Dedifferentiated amniotic fluid mesenchymal stem cell (primary cell): ENCODE data around the gene PLK5.
"Not testable (repeated sequence)": the region's sequence is repeated elsewhere in the genome, so short reads cannot be mapped to it uniquely, and the experiment has no call there.

ENCODE experiments used
- DNase-seq: peaks from one replicate; pipeline ENCODE4 v3.0.0-alpha.2; 2016; ENCODE audit errors: extremely low spot score

Gene PLK5

DNA sequence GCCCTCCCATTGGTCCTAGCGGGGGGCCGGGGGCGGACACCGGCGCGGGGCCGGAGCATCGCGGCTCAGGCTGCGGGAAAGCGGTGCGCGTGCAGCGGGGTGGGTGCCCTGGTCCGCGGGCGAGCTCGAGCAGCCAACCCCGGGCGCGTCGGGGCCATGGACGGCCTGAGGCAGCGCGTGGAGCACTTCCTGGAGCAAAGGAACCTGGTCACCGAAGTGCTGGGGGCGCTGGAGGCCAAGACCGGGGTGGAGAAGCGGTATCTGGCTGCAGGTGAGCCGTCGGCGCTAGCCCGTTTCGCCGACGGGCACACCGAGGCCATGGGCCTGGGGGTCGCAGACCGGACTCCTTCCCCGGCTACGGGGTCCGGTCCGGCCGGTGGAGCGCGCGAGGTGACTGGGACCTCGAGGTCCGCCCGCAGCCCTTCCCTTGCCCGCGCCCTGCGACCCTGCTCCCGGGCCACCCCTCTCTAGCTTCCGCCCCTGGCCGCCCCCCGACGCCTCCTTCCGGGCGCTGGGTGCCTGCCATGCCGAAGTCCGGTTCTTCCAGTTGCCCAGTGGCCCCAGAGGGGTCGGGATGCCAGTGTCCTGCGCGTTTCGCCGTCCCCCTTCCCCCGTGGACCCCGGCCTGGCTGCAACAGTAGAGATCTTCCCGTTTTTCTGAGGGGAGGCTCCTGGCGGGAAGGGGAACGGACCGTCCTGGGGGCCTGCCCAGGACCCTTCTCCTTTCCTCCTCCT, 32.6 kb upstream of the PLK5 start, which contains the start of gene REEP6:
Gene REEP6, plus strand, starts transcription at position 68 of the 735 bp plus-strand sequence. Its CDS starts 89 bp downstream, at position 157.
- no peak for DNase-seq

DNA sequence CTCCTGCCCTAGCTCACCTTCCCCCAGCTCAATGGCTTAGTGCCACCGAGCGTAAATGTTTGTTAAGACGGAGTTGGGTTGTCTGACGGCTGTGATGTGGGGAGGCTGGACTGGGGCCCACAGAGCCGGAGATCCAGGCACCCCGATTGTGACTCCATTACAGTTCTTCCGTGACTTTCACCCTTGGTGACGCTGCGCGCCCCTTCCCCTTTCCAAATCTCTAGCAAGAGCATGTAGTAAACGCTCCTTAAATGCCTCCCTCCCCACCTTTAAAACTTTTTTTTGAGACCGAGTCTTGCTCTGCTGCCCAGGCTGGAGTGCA, 32.1 kb upstream of the PLK5 start:
- no peak for DNase-seq

DNA sequence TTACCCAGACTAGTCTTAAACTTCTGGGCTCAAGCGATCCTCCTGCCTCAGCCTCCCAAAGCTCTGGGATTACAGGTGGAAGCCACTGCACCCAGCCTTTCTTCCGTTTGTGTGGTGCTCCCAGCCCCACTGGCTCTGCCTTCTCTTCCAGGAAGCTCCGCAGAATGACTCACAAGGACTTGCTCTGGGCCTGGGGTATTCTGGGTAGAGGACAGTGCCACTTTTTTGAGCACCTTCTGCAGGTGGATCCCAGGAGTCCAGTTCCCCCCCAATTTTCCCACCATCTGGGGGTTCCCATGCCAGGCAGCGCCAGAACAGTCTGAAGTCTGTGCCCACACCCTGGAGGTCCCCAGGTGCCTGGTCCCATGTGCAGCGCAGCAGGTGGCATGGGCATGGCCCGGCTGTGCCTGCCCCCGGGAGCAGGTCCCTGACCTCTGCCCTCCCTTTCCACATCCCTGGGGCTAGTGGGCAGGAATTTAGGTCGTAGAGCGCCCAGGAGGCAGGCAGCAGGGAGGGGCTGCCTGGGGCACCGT, 31.3 kb upstream of the PLK5 start:
- DNase-seq, result no peak

DNA sequence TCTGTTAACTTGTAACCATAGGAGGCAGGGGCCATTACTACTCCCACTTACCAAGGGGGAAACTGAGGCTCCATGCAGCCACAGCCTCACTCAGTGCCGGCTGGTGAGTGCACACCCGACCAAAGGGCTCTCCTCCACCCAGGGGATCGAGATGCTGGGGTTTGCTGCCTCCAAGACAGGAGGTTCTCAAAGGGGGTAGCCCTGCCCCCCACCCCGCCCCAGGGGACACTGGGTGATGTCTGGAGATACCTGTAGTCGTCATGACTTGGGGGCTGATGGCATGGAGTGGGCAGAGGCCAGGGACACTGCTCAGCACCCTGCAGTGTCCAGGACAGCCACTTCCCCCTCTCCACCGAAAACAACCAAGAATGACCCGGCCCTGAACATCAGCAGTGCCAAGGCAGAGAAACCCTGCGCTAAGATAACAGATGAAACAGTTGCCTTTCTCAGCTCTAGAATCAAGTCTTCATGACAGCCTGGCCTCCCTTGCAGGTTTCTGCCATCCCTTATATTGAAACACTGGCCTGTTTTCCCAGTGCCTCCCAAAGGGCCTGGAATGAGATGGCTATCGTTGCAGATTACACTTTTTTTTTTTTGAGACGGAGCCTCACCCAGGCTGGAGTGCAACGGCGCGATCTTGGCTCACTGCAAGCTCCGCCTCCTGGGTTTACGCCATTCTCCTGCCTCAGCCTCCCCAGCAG, 29.6 kb upstream of the PLK5 start:
- DNase-seq, result no peak

DNA sequence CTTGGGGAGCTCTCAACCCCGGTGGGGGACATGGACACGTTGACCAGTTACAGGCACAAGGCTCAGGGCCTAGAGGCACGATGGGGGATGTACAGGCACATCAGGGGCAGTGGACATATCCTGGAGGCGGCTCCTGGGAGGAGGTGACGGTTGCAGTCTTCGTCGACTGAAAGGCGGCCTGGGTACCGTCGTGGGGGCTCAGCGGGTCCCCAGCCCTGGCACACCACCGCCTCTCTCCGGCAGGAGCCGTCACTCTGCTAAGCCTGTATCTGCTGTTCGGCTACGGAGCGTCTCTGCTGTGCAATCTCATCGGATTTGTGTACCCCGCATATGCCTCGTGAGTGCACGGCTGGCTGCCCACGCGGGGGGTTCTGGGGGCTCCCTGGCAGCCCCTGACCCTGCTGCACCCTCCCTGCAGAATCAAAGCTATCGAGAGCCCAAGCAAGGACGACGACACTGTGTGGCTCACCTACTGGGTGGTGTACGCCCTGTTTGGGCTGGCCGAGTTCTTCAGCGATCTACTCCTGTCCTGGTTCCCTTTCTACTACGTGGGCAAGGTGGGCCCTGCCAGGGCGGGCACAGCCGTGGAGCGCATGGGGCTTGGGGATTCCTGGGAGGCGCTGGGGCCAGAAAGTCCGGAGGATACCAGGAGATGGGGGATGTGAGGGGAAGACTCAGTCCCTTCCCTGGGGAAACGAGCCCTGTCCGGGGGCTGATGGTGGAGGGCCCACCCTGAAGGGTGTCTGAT, 28.7 kb upstream of the PLK5 start:
- no peak for DNase-seq

DNA sequence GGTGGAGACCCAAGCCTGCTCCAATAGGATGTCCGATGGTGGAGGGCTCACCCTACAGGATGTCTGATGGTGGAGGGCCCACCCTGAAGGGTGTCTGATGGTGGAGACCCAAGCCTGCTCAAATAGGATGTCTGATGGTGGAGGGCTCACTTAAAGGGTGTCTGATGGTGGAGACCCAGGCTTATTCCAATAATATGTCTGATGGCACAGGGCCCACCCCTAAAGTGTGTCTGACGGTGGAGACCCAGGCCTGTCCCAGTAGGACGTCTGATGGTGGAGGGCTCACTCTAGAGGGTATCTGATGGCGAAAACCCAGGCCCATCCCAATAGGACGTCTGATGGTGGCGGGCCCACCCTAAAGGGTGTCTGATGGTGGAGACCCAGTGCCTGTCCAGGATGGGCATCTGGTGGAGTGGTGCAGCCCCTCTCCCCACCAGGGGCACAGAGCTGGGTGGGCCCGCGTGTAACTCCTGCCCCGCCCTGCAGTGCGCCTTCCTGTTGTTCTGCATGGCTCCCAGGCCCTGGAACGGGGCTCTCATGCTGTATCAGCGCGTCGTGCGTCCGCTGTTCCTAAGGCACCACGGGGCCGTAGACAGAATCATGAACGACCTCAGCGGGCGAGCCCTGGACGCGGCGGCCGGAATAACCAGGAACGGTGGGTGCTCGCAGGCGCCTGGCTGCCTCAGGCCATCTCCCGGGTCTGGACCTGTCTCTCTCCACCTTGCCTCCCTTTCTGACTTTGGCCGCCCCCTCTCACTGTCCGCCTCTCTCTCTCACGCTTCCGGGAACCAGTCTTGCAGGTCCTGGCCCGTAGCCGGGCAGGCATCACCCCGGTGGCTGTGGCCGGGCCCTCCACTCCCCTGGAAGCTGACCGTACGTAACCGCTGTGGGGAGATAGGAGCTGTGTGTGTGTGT, 27.8 kb upstream of the PLK5 start:
- no peak for DNase-seq

DNA sequence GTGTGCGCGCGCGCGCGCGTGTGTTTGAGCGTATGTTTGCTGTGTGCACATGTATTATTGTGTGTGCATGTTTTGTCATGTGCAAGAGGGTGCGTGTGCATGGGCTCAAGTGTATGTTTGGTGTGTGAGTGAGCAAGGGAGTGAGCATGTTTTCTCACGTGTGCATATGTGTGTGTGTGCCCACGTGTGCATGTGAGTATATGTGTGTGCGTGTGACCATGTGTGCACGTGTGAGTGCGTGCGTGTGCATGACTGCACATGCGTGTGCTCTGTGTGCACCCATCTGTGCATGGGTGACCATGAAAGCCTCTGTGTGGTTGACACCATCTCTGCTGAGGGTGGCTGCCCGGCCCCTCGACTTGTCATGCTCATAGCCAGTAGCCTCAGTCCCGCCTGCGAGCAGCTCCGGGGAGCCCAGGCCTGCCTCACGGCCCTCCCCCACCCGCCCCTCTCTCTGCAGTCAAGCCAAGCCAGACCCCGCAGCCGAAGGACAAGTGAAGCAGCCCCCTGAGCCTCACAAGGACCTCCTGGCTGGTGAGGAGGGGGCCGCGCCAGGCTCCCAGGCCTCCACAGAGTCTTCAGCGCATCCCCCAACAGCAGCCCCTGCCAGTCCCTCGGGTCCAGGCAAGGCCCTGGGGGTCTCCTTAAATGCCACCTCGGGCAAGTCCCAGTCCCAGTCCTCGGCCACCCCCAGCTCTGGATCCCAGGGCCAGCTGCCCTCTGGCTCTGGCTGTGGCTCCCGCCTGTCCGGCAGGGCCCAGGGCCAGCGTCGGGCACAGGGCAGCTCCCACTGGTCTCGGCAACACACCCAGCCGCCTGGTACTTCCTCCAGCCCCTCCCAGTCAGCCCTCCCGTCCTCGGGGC, 26.9 kb upstream of the PLK5 start:
- DNase-seq, result no peak

DNA sequence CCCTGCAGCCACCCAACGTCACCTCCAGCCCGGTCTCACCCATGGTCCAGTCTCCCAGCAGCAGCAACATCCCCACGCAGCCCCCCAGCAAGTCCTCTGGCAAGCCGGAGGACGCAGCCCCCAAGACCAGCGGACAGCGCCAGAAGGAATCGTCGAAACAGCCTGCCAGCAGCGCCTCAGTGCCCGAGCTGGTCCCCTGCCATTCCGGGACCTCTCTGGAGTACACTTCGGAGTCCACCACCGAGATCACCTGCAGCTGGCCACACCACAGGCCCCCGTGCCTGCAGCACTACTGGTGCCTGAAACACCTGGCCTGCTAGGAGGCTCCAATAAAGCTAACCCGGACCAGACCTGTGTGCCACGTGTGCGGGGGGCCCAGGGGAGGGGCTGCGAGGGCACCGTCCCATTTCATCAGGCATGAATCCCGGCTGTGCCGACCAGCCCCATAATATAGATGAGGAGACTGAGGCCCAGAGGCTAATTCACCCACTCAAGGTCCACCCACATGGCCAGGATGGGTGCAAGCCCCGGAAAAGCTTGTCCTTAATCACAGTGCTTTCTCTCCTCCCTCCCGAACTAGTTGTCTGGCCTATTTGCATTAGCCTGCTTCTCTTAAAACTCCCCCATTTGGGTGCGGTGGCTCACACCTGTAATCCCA, 26.2 kb upstream of the PLK5 start:
- no peak for DNase-seq

DNA sequence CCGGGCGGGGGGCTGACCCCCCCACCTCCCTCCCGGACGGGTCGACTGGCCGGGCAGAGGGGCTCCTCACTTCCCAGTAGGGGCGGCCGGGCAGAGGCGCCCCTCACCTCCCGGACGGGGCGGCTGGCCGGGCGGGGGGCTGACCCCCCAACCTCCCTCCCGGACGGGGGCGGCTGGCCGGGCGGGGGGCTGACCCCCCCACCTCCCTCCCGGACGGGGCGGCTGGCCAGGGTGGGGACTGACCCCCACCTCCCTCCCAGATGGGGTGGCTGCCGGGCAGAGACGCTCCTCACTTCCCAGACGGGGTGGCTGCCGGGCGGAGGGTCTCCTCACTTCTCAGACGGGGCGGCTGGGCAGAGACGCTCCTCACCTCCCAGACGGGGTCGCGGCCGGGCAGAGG, 24.6 kb upstream of the PLK5 start:
- not testable (repeated sequence) for DNase-seq

DNA sequence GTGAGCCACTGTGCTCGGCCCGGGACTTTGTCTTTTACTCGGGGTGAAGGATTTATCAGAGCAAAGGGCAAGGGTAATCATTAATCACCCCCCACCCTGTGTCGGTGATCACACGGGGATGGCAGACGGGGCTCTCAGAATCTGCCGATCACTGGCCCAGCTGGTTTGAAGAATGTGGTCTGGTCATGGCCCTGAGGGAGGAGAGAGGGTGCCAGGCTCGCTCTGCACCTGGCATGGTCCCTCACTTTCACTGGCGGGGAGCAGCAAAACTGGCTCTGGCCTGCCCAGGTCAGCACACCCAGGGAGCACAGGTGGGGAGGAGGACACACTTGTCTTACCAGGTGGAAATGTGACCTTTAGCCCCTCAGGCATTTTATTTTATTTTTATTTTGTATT, 22.7 kb upstream of the PLK5 start:
- no peak for DNase-seq

DNA sequence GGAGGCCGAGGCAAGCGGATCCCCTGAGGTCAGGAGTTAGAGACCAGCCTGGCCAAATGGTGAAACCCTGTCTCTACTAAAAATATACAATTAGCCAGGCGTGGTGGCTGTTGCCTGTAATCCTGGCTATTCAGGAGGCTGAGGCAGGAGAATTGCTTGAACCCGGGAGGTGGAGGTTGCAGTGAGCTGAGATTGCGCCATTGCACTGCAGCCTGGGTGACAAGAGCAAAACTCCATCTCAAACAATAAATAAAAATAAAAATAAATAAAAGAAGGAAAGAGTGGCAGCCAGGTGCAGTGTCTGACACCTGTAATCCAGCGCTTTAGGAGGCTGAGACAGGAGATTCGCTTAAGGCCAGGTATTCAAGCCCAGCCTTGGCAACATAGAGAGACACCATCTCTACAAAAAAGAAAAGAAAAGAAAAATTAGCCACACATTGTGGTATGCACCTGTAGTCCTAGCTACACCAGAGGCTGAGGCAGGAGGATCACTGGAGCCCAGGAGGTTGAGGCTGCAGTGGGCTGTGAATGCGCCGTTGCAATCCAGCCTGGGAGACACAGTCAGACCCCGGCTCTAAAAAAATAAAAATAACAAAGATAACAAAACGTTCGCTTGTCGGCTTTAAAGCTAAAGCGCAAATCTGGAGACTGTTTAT, 21.3 kb upstream of the PLK5 start:
- DNase-seq, result peak; percentile 21

DNA sequence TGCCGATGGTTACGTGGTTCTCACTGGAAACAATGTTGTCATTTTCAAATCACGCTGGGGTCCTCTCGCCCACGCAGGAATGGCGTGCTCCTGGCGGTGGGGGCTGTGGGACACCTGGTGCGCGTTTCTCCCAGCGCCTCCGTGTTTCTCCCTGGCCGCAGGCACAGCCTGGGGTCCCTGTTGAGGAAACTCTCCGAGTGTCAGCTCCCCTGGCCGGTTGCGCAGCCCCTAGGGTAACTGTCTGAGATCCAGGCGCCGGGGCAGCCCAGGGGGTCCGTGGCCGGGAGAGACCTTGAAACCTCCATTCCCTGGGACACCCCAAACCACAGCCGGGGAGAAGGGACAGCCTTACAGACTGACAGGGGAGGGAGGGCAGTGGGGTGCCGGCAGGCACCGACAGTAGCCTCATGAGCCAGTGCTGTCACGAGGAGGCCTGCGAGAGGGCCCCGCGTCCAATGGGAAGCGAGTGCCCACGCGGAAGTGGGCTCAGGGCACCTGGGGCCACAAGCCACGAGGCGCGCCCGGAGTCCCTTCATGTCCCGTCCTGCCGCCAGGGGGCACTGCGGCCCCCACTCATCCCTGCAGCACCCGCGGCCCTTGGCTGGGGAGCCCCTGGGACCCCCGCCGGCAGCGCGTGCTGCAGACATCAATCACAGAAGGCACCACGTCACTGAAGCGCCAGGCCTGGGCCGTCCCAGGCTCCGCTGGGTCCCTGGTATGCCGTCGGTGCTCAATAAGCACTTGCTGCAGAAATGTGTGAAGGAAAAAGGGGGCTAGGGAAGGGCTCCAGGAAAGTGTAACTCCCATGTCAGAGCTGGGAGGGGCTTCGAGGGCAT, 20.6 kb upstream of the PLK5 start:
- peak; percentile 29 for DNase-seq

DNA sequence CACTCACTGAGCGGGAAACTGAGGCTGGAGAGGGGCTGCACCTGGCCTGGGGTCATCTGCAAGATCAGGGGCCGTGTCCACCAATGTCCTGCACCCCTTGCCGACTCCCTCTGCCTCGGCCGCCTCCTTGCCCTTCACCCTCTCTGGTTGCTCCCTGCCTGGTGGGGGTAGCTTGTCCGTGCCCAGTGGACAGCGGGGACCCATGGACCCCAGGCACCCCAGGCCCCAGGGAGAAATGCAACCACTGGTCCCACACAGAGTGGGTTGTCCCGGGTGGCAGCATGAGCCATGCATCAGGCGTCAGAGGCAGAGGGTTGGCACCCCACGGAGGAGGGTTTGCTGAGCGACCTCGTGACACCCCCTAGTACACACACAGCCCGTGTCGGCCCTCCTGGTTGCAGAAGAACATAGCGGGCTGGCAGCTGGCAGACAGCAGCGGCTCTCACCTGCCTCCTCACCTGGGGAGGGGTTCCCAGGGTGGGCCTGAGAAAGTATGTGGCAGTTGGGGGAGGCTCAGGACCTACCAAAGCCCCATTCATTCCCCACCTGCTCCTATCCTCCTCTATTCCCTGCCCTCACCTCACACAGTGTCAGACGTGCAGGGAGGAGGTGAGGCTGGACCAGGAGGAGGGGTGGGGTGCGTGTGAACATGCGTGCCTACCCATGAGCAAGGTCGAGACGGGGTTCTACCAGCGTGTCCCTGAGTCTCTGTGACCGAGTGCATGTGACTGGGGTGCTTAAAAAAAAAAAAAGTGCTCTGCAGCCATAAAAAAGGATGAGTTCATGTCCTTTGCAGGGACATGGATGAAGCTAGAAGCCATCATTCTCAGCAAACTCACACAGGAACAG, 19.7 kb upstream of the PLK5 start:
- no peak for DNase-seq

DNA sequence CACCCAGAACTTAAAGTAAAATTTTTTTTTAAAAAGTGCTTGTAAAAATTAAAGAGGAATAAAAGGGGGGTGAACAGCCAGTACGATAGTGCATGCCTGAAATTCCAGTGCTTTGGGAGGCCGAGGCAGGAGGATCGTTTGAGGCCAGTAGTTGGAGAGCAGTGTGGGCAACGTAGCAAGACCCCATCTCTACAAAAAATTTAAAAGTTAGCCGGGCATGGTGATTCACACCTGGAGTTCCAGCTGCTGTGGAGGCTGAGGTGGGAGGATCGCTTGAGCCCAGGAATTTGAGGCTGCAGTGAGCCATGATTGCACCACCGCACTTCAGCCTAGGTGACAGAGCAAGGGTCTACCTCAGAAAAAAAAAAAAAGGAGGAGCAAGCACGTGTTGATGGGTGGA, 18.9 kb upstream of the PLK5 start:
- no peak for DNase-seq

DNA sequence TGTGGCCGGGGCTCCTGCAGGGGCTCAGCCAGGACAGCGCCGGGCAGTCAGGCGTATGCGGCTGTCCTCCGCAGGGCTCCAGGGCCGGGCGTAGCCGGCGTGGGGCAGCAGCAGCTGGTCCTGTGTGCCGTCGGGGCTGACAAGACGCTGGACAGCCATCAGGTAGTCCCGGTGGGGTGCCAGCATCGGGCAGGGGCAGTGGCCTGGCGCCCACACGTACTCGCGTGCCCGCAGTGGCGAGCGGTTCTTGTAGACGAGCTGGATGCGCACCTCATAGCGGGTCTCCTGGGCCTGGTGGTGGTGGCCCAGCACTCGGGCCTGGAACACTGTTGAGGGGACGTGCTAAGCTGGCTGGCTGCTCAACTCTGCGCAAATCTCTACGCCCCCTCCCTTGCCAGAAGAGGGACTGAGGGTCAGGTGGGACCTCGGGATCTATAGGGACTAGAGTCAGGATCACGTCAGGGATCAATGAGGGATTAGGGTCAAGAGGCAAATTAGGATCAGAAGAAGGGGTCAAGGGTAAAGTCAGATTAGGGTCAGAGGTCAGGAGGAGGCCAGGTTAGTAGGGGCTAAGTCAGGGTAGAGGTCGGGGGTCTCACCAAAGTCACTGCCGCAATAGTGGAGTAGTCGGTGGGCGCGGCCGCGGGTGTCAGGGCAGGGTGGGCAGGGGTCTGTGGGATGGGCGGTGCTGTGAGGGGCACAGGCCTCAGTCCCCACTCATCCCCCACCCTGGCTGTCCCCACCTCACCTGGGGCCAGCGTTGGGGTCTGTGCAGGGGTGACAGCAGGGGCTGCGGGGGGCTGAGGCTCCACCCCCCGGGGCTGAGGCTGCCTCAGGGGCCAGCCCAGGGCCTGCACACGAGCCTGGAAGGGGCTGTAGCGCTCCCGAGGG, 17.6 kb upstream of the PLK5 start:
- no peak for DNase-seq

DNA sequence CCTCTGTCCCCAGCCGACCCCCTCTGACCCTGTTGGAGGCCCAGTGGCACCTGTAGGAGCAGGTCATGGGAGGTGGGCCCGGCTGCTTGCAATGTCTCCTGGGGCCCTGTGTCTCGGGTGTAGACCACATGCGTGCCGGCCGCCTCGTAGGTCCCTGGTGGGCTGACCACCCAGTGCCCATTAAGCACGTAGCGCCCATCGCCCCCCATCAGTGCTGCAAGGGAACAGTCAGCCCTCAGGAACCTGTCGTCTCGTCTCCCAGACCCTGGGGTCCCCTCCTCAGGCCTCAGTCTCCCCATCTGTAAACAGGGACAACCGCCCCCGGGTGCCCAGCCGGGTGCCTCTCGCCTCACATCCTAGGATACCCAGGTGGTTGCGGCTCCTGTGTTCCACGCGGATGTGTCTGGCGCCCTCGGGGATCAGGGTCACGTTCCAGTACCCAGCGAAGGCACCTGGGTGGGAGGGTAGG, 16.7 kb upstream of the PLK5 start:
- no peak for DNase-seq
